ENCODE results near the gene OPN4. TPM values are rescaled to one million over a fixed set of nuclear protein-coding genes. Genes with fewer than 3 reads are reported as not detected.

The OPN4 gene
- total and polyA plus RNA-seq, 8 donors, result not detected

- H3K27ac ChIP-seq, result no peak overlapping the region
- H3K4me3 ChIP-seq, result no peak overlapping the region
- no peaks in the 10 kb centered on the region for H3K9me3 ChIP-seq
- no peaks in the 10 kb centered on the region for H3K36me3 ChIP-seq
- peaks cover 5 to 34% (median 26%) of the 10 kb centered on the region in 4 donors for H3K4me1 ChIP-seq
- no peak for TF ChIP-seq POLR2AphosphoS5 (IDR thresholded peaks at IDR 0.05)
- no peak for TF ChIP-seq EP300 (IDR thresholded peaks at IDR 0.05)
- TF ChIP-seq CTCF (IDR thresholded peaks at IDR 0.05), result no peak
- TF ChIP-seq POLR2A (IDR thresholded peaks at IDR 0.05), result no peak
- WGBS, 5 donors, result 82 to 93% (median 89%) methylated on average over 5 of the region's 5 CpGs
- no peaks in the 10 kb centered on the region for H3K27me3 ChIP-seq
- peak in 1 of 2 donors; percentile 20 for DNase-seq
- intact Hi-C loops (cut with DNase I; ENCODE audit: low total_unique reads), result no loop called here
Measured at GRCh38 chr10:86646532-86646931, 7.8 kb upstream of the OPN4 start.

GRCh38 chr10:86646933-86647332, 7.4 kb upstream of the OPN4 start:
- intact Hi-C loops (cut with DNase I; ENCODE audit: low total_unique reads), result no loop called here
- Histone ChIP-seq H3K9me3 (no peaks in the 10 kb centered on the region), H3K36me3 (no peaks in the 10 kb centered on the region), H3K4me1 (peaks cover 5 to 34% (median 26%) of the 10 kb centered on the region in 4 donors), H3K27me3 (no peaks in the 10 kb centered on the region), H3K27ac (no peak overlapping the region), H3K4me3 (no peak overlapping the region)
- TF ChIP-seq POLR2AphosphoS5 (IDR thresholded peaks at IDR 0.05), result no peak
- peak in 1 of 2 donors; percentile 1 for DNase-seq
- WGBS, 5 donors, result 76 to 83% (median 78%) methylated on average over 5 to 6 of the region's 6 CpGs

DNA sequence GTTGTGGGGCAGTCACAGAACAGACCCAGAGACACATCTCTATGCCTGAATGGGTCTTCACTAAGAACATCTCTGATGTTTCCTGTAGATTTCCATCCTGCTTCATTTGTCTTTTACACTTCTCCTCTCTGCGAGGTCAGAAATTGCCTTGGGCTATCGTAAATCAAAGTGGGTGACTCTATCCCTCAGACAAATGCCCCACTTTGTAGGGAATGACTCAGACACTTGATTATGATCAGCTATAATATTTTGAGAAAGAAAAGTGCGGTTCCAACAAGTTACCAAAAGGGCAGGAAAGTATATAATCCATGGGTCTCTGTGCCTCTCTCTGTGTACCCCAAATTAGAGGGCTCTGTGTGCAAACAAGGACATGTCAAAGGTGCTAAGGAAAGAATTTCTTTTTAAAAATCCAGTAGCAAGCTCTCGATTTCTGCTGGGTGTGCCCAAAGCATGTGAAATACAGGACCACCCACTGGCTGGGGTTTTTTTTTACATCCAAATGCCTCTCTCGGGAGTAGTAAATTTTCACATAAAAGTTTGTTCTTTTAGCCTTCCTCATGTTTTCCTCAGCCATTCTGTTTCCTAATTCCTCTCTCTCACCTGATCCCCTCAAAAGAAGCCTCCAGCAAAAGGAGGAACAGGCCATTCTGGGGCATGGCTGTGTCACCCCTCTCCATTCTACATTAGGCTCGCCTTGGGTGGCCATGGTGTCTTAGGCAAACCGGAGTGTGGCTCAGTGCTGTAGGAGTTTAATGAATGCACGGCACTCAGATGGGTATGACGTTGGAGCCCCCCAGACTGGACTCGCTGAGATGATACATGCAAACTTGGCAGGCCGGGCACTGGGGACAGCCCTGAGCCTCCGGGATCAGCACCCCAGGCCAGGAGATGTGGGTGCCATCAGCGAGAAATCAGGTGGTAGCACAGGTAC, 6.3 kb upstream of the OPN4 start:
- 84 to 89% (median 88%) methylated on average over 11 to 13 of the region's 13 CpGs for WGBS, 5 donors
- intact Hi-C loops (cut with DNase I; ENCODE audit: low total_unique reads), result no loop called here
- DNase-seq, result peak in 1 of 2 donors; percentile 16
- Histone ChIP-seq H3K4me3 (no peak overlapping the region), H3K9me3 (no peaks in the 10 kb centered on the region), H3K36me3 (no peaks in the 10 kb centered on the region), H3K4me1 (peaks cover 5 to 34% (median 21%) of the 10 kb centered on the region in 4 donors), H3K27me3 (no peaks in the 10 kb centered on the region), H3K27ac (no peak overlapping the region)
- TF ChIP-seq POLR2A (IDR thresholded peaks at IDR 0.05) (no peak), POLR2AphosphoS5 (IDR thresholded peaks at IDR 0.05) (no peak), CTCF (IDR thresholded peaks at IDR 0.05) (no peak)

DNA sequence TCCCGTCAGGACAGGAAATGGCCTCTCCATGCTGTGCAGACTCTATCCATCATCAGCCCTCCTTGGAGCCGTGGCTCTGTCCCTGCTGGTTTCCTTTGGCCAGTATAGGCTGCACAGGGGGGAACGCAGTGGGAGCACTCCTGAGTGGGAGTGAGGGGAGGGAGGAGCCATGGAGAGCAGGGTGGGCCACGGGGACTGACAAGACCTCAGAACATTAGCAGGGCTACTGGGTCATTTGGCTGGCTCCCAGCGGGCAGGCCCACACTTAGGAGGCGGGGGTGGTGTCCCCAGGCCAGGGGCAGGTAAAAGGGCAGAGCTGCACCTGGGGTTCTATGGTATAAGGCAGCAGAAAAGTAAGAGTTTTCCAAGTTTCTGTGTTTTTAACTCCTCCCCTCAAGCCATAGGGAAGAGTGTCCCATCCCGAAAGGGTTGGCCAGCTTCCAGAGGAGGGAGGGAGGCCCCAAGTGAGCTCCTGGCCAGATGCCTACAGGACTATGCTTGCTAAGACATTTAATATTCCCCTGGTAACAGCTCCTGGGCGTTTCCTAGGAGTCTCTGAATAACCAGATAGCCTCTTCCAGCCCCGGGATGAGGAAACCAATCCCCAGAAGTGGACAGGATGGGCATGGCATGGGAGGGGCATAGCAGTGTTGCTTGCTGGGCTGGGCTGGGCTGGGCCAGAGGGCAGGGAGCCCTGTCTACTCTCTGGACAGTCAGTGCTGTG, 5.5 kb upstream of the OPN4 start:
- no peak for TF ChIP-seq POLR2AphosphoS5 (IDR thresholded peaks at IDR 0.05)
- TF ChIP-seq CTCF (IDR thresholded peaks at IDR 0.05), result no peak
- TF ChIP-seq EP300 (IDR thresholded peaks at IDR 0.05), result no peak
- TF ChIP-seq POLR2A (IDR thresholded peaks at IDR 0.05), result no peak
- no peak overlapping the region for H3K4me3 ChIP-seq
- H3K4me1 ChIP-seq, result peaks cover 5 to 26% (median 16%) of the 10 kb centered on the region in 4 donors
- no peaks in the 10 kb centered on the region for H3K36me3 ChIP-seq
- H3K27ac ChIP-seq, result no peak overlapping the region
- no peaks in the 10 kb centered on the region for H3K27me3 ChIP-seq
- H3K9me3 ChIP-seq, result no peaks in the 10 kb centered on the region
- DNase-seq, result peak; percentile 39 to 90
- intact Hi-C loops (cut with DNase I; ENCODE audit: low total_unique reads), result no loop called here
- 37 to 48% (median 45%) methylated on average over 9 of the region's 9 CpGs for WGBS, 5 donors
